Endodermal cell (in vitro differentiated cells): ENCODE data around the gene GAPDHS. TPM values are rescaled to one million over a fixed set of nuclear protein-coding genes. Genes with fewer than 3 reads are reported as not detected.

Experiments used
- DNase-seq: peaks from one replicate; pipeline ENCODE4 v3.0.0-alpha.2; 2017
- H3K27ac ChIP-seq: 2 replicates; pipeline ENCODE4 v1.5.1; 2013; ENCODE audit warnings: mild to moderate bottlenecking, low read depth, low read length, moderate library complexity
- H3K27me3 ChIP-seq: 2 replicates; pipeline ENCODE4 v1.6.1; 2013; ENCODE audit warnings: mild to moderate bottlenecking, low read length, moderate library complexity; ENCODE audit not compliant: insufficient read depth, control insufficient read depth, poor library complexity, severe bottlenecking
- H3K36me3 ChIP-seq: 2 replicates; pipeline ENCODE4 v1.7.0; 2013; ENCODE audit warnings: mild to moderate bottlenecking, low read length, moderate library complexity; ENCODE audit not compliant: control insufficient read depth, insufficient read depth
- H3K4me1 ChIP-seq: one replicate; pipeline ENCODE4 v1.7.0; 2013; ENCODE audit warnings: low read length; ENCODE audit not compliant: control insufficient read depth, insufficient read depth
- H3K4me3 ChIP-seq: 2 replicates; pipeline ENCODE4 v1.5.1; 2013; ENCODE audit warnings: mild to moderate bottlenecking, low read length, moderate library complexity
- H3K9ac ChIP-seq: 2 replicates; pipeline ENCODE4 v1.6.1; 2013; ENCODE audit warnings: mild to moderate bottlenecking, low read length, moderate library complexity; ENCODE audit not compliant: poor library complexity, severe bottlenecking; ENCODE audit errors: extremely low read depth
- H3K9me3 ChIP-seq: 2 replicates; pipeline ENCODE4 v1.6.1; 2013; ENCODE audit warnings: mild to moderate bottlenecking, low read length, moderate library complexity; ENCODE audit not compliant: control insufficient read depth
- H3K27ac Mint-ChIP-seq: 2 replicates; pipeline ENCODE4 v1.8.0; 2020; ENCODE audit warnings: mixed read lengths
- H3K27me3 Mint-ChIP-seq: 2 replicates; pipeline ENCODE4 v1.8.0; 2021; ENCODE audit warnings: mild to moderate bottlenecking, mixed read lengths; ENCODE audit not compliant: insufficient read depth
- H3K36me3 Mint-ChIP-seq: 2 replicates; pipeline ENCODE4 v1.8.0; 2020; ENCODE audit warnings: low read depth, mixed read lengths
- H3K4me1 Mint-ChIP-seq: 2 replicates; pipeline ENCODE4 v1.8.0; 2020; ENCODE audit warnings: mixed read lengths
- H3K4me3 Mint-ChIP-seq: 2 replicates; pipeline ENCODE4 v1.8.0; 2020; ENCODE audit warnings: mild to moderate bottlenecking, moderate library complexity, mixed read lengths
- H3K9me3 Mint-ChIP-seq: 2 replicates; pipeline ENCODE4 v1.8.0; 2020; ENCODE audit warnings: mild to moderate bottlenecking, mixed read lengths
- CTCF ChIP-seq: fragments of 200-600 bp; sonication (generic); conservative IDR thresholded peaks from 2 replicates; pipeline ENCODE4 v1.5.0; 2021; ENCODE audit warnings: antibody characterized with exemption, mild to moderate bottlenecking
- WGBS, 2 experiments: methylation state at CpG; one replicate each; pipeline versions ENCODE4 v1.1.5 to v1.1.7; 2013; ENCODE audit warnings: missing lambda C conversion rate in 2 of 2, mixed read lengths in 1 of 2; ENCODE audit not compliant: insufficient coverage in 1 of 2, insufficient read length in 1 of 2; 5-methylcytosine and 5-hydroxymethylcytosine counted together
- total RNA-seq, 2 donors: library from RNA; stranded (reverse); fragmentation: NEBNext Ultra II Directional in 1 of 2; extraction: Animal tissue kit (Norgen Biotek cat#: 25700) in 1 of 2; gene quantifications; 2 replicates in 1 of 2; 3 replicates in 1 of 2; pipeline ENCODE4 v1.2.1, GENCODE V29; 2021

The GAPDHS gene
- total RNA-seq, 2 donors from 2014 or later, result not detected

DNA sequence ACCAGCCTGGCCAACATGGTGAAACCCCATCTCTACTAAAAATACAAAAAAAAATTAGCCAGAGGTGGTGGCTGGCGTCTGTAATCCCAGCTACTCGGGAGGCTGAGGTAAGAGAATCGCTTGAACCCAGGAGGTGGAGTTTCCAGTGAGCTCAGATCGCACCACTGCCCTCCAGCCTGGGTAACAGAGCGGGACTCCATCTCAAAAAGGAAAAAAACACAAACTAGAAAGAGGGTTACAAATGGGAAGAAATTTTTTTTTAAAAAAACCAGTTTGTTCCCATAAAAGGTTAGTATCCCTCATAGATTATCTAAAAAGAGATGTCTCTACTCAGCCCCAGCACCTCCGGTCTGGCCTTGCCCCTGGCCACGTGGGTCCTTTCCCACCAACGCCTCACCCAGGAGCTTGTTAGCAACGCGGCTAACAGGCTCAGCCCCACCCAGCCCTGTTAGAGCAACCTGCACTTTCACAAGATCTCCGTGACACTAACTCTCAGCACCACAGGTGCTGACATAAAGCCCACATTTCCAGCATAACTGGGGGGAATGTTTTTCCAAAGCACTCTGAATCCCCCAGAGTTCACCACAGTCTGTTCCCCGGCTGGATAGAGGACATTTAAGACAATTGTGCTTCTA lies 24.1 kb upstream of the GAPDHS start:
- Histone ChIP-seq H3K4me3 (peak overlapping the region; percentile 100), H3K9ac (peak overlapping the region; percentile 97), H3K27me3 (no peaks in the 10 kb centered on the region), H3K27ac (peak overlapping the region; percentile 51), H3K36me3 (peaks cover 45% of the 10 kb centered on the region), H3K4me1 (peaks cover 14% of the 10 kb centered on the region), H3K9me3 (no peaks in the 10 kb centered on the region)
- Mint-ChIP-seq H3K27me3 (peaks cover 5% of the 10 kb centered on the region), H3K9me3 (no peaks in the 10 kb centered on the region), H3K27ac (peak overlapping the region; percentile 99), H3K36me3 (peaks cover 42% of the 10 kb centered on the region), H3K4me1 (peaks cover 29% of the 10 kb centered on the region), H3K4me3 (peak overlapping the region; percentile 99)
- peak; percentile 89 for DNase-seq
- no peak for TF ChIP-seq CTCF
- 6 to 8% methylated on average over 9 to 12 of the region's 12 CpGs for WGBS, 2 experiments

- Histone ChIP-seq H3K9me3 (no peaks in the 10 kb centered on the region), H3K36me3 (peaks cover 36% of the 10 kb centered on the region), H3K27me3 (no peaks in the 10 kb centered on the region), H3K4me1 (peaks cover 16% of the 10 kb centered on the region), H3K9ac (peak overlapping the region; percentile 97), H3K27ac (peak overlapping the region; percentile 51), H3K4me3 (peak overlapping the region; percentile 100)
- Mint-ChIP-seq H3K36me3 (peaks cover 33% of the 10 kb centered on the region), H3K27ac (peak overlapping the region; percentile 99), H3K27me3 (peaks cover 5% of the 10 kb centered on the region), H3K4me3 (peak overlapping the region; percentile 99), H3K4me1 (peaks cover 28% of the 10 kb centered on the region), H3K9me3 (no peaks in the 10 kb centered on the region)
- peak; percentile 100 for TF ChIP-seq CTCF
- WGBS, 2 experiments, result 0 to 1% methylated on average over 15 to 39 of the region's 39 CpGs
- peak; percentile 99 for DNase-seq
These were observed 23.2 kb upstream of the GAPDHS start for GRCh38 chr19:35509861-35510625.

DNA sequence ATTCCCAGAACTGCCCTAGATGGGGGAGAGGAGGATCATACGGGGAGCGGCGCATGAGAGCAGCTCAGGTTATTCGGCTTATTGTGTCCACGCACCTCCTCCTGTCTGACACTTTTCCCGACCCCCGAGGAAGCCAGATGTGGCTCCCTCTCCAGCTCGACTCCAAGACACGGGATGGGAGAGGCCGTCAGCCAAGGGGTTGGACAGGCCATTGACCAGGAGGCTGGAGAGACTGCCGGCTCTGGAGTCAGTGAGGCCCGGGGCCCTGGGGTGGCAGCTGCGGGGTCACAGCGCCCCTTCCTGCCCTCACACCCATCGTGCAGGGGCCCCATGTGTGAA lies 22.7 kb upstream of the GAPDHS start:
- Histone ChIP-seq H3K27me3 (no peaks in the 10 kb centered on the region), H3K4me3 (peak overlapping the region; percentile 100), H3K9me3 (no peaks in the 10 kb centered on the region), H3K36me3 (peaks cover 30% of the 10 kb centered on the region), H3K9ac (no peak overlapping the region), H3K27ac (no peak overlapping the region), H3K4me1 (peaks cover 14% of the 10 kb centered on the region)
- no peak overlapping the region for H3K27ac Mint-ChIP-seq
- H3K4me1 Mint-ChIP-seq, result peaks cover 28% of the 10 kb centered on the region
- H3K27me3 Mint-ChIP-seq, result peaks cover 5% of the 10 kb centered on the region
- 33 to 44% methylated on average over 12 to 15 of the region's 15 CpGs for WGBS, 2 experiments
- H3K9me3 Mint-ChIP-seq, result no peaks in the 10 kb centered on the region
- no peak for DNase-seq
- peak overlapping the region; percentile 99 for H3K4me3 Mint-ChIP-seq
- peak; percentile 7 for TF ChIP-seq CTCF
- peaks cover 28% of the 10 kb centered on the region for H3K36me3 Mint-ChIP-seq
